A673 (cell line): ENCODE data around the gene DNAJC13.

Source experiments
- CTCF ChIP-seq: fragments of 300-800, 200-600 bp; sonication (generic); conservative IDR thresholded peaks from 2 replicates; pipeline ENCODE4 v1.5.1; 2017; ENCODE audit warnings: low read depth, mild to moderate bottlenecking, antibody characterized with exemption, low read length, moderate library complexity, mixed read lengths
- EZH2 ChIP-seq: fragments of 200-600 bp; sonication (generic); IDR thresholded peaks from 2 replicates; pipeline ENCODE4 v1.6.1; 2017; ENCODE audit warnings: borderline replicate concordance, low read depth, mild to moderate bottlenecking, mixed read lengths, antibody characterized with exemption, low read length; ENCODE audit not compliant: poor library complexity, severe bottlenecking

DNA sequence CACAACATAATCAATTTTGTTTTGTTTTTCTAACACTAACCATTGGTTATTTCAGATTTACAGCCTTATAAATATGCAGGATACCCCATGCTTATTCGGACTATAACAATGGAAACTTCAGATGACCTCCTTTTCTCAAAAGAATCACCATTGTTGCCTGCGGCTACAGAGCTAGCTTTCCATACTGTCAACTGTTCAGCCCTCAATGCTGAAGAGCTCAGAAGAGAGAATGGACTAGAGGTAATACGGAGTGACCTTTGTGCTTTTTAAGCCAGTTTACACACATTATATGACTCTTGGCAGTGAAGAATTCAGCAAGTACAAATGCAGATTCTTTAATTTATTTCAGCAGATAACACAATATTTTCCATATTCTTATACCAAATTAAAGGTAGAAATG lies 81.8 kb downstream of the DNAJC13 start:
- TF ChIP-seq CTCF: no peak
- TF ChIP-seq EZH2: no peak
